Brain microvascular endothelial cell (primary cell): Measurements from ENCODE around the gene CNOT6L.

Experiments
- DNase-seq: peaks from one replicate; pipeline ENCODE4 v3.0.0-alpha.2; 2020
- H3K27ac ChIP-seq: fragments of 250-450 bp; sonication (Bioruptor Pico); 2 replicates; pipeline ENCODE4 v1.5.1; 2020; ENCODE audit warnings: mild to moderate bottlenecking, moderate library complexity
- H3K27me3 ChIP-seq: fragments of 250-450 bp; sonication (Bioruptor Pico); replicated peaks from 2 replicates; pipeline ENCODE4 v1.5.1; 2020; ENCODE audit warnings: mild to moderate bottlenecking
- H3K36me3 ChIP-seq: fragments of 250-450 bp; sonication (Bioruptor Pico); replicated peaks from 2 replicates; pipeline ENCODE4 v1.5.1; 2020; ENCODE audit warnings: mild to moderate bottlenecking
- H3K4me3 ChIP-seq: 2 replicates; pipeline ENCODE4 v1.5.1; 2011; ENCODE audit warnings: low read depth, mild to moderate bottlenecking, control low read depth, low read length, moderate library complexity
- in situ Hi-C: cut with HindIII; loops from 2 replicates; pipeline ENCODE4 v1.10.0; 2017; ENCODE audit warnings: low sequenced_read_pairs, low pct_ligation_motif_present
- TF ChIP-seq, protein P1 (sequence below): IDR thresholded peaks from 2 replicates; pipeline ENCODE4 v1.5.1; 2011; ENCODE audit warnings: low read depth, mild to moderate bottlenecking, moderate library complexity, low read length, control low read depth, inconsistent platforms; ENCODE audit errors: missing control alignments

The CNOT6L gene

DNA sequence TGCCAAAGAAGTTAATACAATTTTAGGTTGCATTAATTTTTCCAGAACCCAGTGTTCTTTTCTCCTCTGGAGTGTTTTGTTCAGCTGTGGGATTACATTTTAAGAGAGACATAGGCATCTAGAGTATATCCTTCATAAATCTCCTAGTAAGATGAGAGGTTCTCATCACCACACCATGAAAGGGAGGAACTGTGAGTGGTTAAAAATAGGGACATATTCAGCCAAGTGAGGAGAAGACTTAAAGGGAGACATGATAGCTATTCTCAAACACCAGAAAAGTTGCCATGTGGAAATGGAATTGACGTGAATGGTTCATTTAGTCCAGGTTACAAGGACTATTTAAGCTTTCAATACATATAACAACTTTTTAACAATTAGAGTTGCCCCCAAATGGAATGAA, 37.0 kb upstream of the CNOT6L start:
- TF ChIP-seq, protein P1, sequence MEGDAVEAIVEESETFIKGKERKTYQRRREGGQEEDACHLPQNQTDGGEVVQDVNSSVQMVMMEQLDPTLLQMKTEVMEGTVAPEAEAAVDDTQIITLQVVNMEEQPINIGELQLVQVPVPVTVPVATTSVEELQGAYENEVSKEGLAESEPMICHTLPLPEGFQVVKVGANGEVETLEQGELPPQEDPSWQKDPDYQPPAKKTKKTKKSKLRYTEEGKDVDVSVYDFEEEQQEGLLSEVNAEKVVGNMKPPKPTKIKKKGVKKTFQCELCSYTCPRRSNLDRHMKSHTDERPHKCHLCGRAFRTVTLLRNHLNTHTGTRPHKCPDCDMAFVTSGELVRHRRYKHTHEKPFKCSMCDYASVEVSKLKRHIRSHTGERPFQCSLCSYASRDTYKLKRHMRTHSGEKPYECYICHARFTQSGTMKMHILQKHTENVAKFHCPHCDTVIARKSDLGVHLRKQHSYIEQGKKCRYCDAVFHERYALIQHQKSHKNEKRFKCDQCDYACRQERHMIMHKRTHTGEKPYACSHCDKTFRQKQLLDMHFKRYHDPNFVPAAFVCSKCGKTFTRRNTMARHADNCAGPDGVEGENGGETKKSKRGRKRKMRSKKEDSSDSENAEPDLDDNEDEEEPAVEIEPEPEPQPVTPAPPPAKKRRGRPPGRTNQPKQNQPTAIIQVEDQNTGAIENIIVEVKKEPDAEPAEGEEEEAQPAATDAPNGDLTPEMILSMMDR, result no peak
- in situ Hi-C loops, result no loop called here
- DNase-seq, result no peak
- Histone ChIP-seq H3K36me3 (no peaks in the 10 kb centered on the region), H3K27me3 (no peaks in the 10 kb centered on the region), H3K4me3 (no peak overlapping the region), H3K27ac (no peak overlapping the region)

GRCh38 chr4:77854431-77855111, 35.4 kb upstream of the CNOT6L start:
- TF ChIP-seq, protein P1, result no peak
- Histone ChIP-seq H3K36me3 (no peaks in the 10 kb centered on the region), H3K27me3 (no peaks in the 10 kb centered on the region), H3K4me3 (no peak overlapping the region), H3K27ac (no peak overlapping the region)
- in situ Hi-C loops, result no loop called here
- no peak for DNase-seq

- in situ Hi-C loops, result no loop called here
- Histone ChIP-seq H3K27ac (no peak overlapping the region), H3K36me3 (no peaks in the 10 kb centered on the region), H3K4me3 (no peak overlapping the region), H3K27me3 (no peaks in the 10 kb centered on the region)
- TF ChIP-seq, protein P1, result no peak
- DNase-seq, result no peak
These were observed 33.8 kb upstream of the CNOT6L start for GRCh38 chr4:77852892-77853495.

- in situ Hi-C loops, result no loop called here
- H3K36me3 ChIP-seq, result no peaks in the 10 kb centered on the region
- H3K4me3 ChIP-seq, result no peak overlapping the region
- TF ChIP-seq, protein P1, result no peak
- H3K27ac ChIP-seq, result no peak overlapping the region
- H3K27me3 ChIP-seq, result no peaks in the 10 kb centered on the region
- no peak for DNase-seq
These were observed 30.3 kb upstream of the CNOT6L start for GRCh38 chr4:77849278-77849965.

DNA sequence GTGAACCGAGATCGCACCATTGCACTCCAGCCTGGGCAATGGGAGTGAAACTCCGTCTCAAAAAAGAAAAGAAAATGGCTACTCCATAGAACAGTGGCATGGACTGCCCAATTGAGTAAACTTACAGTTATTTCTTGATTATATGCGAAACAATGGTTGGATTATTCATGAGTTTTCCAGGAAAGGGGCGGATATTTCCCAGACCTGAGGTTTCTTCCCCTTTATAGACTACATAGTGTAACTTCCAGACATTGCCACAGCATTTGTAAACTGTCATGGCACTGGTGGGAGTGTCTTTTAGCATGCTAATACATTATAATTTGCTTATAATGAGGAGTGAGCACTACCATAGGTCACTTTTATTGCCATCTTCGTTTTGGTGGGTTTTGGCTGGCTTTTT, 29.3 kb upstream of the CNOT6L start:
- TF ChIP-seq, protein P1, result no peak
- in situ Hi-C loops, result no loop called here
- DNase-seq, result no peak

More for the DNA sequence above, 29.3 kb upstream of the CNOT6L start:
- Histone ChIP-seq H3K36me3 (no peaks in the 10 kb centered on the region), H3K27ac (no peak overlapping the region), H3K27me3 (no peaks in the 10 kb centered on the region), H3K4me3 (no peak overlapping the region)
